KBM-7 (cell line): ENCODE data around the gene IFTAP.

Experiments used
- DNase-seq: peaks from one replicate; pipeline ENCODE4 v3.0.0-alpha.2; 2015
- in situ Hi-C: fragments of 300-500 bp; cut with MboI; formaldehyde crosslinking; loops from 2 replicates; pipeline ENCODE4 v1.14.3; 2020; ENCODE audit warnings: low sequenced_read_pairs, low pct_unique_long_range_greater_than_20kb, mixed read lengths

IFTAP gene

DNA sequence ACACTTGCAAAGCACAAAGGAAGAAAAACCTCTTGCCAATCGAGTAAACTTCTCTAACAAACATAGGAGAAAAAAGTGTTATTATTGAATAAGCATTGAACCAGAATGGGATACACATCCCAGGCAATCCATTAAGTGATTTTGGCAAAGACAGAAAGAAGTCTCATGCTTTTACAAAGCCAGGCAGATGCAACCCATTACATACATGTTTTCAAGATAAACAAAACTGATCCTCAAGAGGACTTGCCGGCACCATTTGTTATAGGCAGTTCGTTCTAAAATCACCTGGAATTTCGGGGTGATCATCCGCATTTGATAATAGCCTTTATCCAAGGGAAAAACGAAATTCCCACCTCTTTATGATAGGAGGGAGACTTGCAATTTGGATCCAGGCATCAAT, 101.3 kb downstream of the IFTAP start:
- no peak for DNase-seq
- in situ Hi-C loops: no loop called here

DNA sequence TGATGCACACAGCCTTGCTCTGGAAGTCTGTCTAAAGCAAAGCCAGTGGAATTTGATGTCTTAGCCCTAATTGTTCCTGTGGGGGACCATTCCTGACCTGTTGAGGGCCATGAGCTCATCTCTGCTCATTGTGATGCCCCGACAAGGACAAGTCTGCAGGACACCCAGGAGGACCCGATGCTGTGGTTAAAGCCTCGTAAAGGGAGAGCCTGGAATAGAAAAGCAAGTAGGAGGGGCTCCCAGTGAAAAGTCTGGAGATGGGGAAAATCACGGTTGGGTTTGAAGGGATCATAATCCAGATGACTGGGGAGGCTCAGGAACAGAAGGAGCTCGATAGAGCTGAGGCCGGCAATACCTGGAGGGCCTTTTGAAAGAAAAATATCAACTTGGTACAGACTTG, 102.2 kb downstream of the IFTAP start:
- in situ Hi-C loops: no loop called here
- DNase-seq: no peak

GRCh38 chr11:36699271-36699670, 105.0 kb downstream of the IFTAP start:
- in situ Hi-C loops: no loop called here
- DNase-seq: peak; percentile 11

DNA sequence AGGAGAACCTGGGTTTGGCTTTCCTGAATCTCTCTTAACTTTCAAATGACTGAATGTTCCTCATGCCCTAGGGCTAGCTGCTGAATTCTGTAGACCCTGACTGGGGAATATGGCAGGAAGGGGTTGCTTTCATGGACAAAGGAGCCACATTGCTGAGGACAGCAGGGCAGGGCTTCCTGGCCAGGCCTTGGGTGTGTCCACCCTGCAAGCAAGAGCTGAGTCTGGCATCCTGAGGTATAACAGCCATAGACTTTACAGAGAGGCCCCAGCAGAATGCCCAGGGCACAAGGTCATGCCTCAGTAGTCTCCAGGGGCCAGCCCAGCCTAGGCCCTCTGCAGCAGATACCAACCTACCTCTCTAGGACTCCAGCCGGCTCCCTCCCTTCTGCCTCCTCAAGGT, 105.9 kb downstream of the IFTAP start:
- DNase-seq: no peak
- in situ Hi-C loops: no loop called here

DNA sequence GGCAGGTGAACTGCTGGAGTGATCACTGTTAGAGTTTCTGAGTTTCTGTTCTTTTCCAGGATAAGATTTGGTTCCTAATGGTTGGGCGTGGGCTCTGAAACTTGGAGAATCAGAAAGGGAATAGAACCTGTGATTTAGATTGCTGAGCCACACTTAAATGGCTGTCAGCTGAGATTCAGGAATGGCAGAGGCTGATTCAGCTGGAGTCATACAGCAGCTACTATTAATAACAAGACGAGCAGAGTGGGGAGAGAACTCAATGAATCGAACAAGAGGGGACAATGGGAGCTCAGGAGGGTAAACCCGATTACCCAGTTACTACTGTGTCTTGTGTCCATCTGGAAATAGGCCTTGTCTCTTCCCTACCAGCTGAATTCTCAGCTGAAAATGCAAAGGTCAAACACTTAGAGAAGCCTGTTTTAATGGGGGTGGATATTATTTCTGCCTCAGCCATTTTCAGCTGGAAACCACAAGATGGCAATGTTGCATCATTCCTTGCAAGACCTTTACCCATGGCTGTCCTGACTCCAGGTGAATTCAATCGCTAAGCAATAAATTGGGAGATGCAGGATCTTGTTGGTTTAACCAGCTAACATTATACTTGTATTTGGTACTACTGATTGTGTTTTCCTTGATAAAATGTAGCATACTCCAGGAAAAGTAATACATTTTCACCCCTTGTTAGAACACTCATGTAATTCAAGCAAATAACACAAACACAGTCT, 108.2 kb downstream of the IFTAP start:
- peak; percentile 56 for DNase-seq
- in situ Hi-C loops: no loop called here

DNA sequence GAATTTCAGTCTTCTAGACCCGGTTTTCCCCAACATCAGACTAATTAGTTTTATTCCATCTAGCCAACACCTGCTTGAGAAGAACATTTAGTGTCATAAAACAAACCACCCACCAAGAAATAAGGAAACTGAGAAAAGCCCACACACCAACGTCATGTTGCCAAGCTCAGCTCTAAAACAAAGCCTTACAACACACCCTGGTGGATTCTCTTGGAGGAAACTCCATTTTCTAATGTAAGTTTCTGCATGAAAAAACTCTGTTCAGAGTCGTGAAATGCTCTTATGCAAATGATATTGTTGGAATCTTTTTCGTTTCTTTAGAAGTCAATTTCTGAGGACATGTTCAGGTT, 108.7 kb downstream of the IFTAP start:
- in situ Hi-C loops: no loop called here
- no peak for DNase-seq
